Putamen (tissue), 1 donor: Measurements from ENCODE around the gene CDC42.
"Not testable (repeated sequence)": the region's sequence is repeated elsewhere in the genome, so short reads cannot be mapped to it uniquely, and the experiment has no call there.

Experiments used
- DNase-seq: peaks from one replicate; pipeline ENCODE4 v3.0.0-alpha.2; 2016; ENCODE audit warnings: low spot score

The CDC42 gene

GRCh38 chr1:22074803-22075202, 22.3 kb downstream of the CDC42 start:
- no peak for DNase-seq

- no peak for DNase-seq
Observed at GRCh38 chr1:22075718-22076117, 23.2 kb downstream of the CDC42 start.

- no peak for DNase-seq
Observed at GRCh38 chr1:22076346-22076745, 23.8 kb downstream of the CDC42 start.

GRCh38 chr1:22077728-22078127, 25.2 kb downstream of the CDC42 start:
- DNase-seq, result no peak

GRCh38 chr1:22078133-22078532, 25.6 kb downstream of the CDC42 start:
- DNase-seq, result no peak

- no peak for DNase-seq
Observed at GRCh38 chr1:22080191-22080590, 27.7 kb downstream of the CDC42 start.

GRCh38 chr1:22088331-22088730, 35.8 kb downstream of the CDC42 start:
- DNase-seq, result no peak

GRCh38 chr1:22089134-22089571, 36.6 kb downstream of the CDC42 start:
- no peak for DNase-seq

GRCh38 chr1:22089787-22090186, 37.3 kb downstream of the CDC42 start:
- no peak for DNase-seq

- DNase-seq, result no peak
Observed at GRCh38 chr1:22090867-22091266, 38.4 kb downstream of the CDC42 start.

- not testable (repeated sequence) for DNase-seq
Observed at GRCh38 chr1:22092026-22092768, 39.7 kb downstream of the CDC42 start.

GRCh38 chr1:22093513-22093912, 41.0 kb downstream of the CDC42 start:
- no peak for DNase-seq

GRCh38 chr1:22096036-22096435, 43.5 kb downstream of the CDC42 start:
- no peak for DNase-seq

- no peak for DNase-seq
Observed at GRCh38 chr1:22096463-22096862, 44.0 kb downstream of the CDC42 start.

- DNase-seq, result no peak
Observed at GRCh38 chr1:22098752-22099151, 46.2 kb downstream of the CDC42 start.

GRCh38 chr1:22100168-22100567, 47.7 kb downstream of the CDC42 start:
- DNase-seq, result no peak

- DNase-seq, result no peak
Observed at GRCh38 chr1:22101199-22101598, 48.7 kb downstream of the CDC42 start.

GRCh38 chr1:22101995-22102394, 49.5 kb downstream of the CDC42 start:
- DNase-seq, result no peak

- DNase-seq, result no peak
Observed at GRCh38 chr1:22102746-22103145, 50.2 kb downstream of the CDC42 start.

GRCh38 chr1:22104094-22104493, 51.6 kb downstream of the CDC42 start:
- no peak for DNase-seq

GRCh38 chr1:22104865-22105437, 52.4 kb downstream of the CDC42 start:
- DNase-seq, result no peak

- no peak for DNase-seq
Observed at GRCh38 chr1:22105611-22106207, 53.2 kb downstream of the CDC42 start.

- DNase-seq, result no peak
Observed at GRCh38 chr1:22107126-22107525, 54.6 kb downstream of the CDC42 start.
